Measurements from ENCODE around the gene MYOM1. TPM values are rescaled to one million over a fixed set of nuclear protein-coding genes. Genes with fewer than 3 reads are reported as not detected.

Gene MYOM1
- polyA plus RNA-seq, 1 donor, result 8.7 TPM

DNA sequence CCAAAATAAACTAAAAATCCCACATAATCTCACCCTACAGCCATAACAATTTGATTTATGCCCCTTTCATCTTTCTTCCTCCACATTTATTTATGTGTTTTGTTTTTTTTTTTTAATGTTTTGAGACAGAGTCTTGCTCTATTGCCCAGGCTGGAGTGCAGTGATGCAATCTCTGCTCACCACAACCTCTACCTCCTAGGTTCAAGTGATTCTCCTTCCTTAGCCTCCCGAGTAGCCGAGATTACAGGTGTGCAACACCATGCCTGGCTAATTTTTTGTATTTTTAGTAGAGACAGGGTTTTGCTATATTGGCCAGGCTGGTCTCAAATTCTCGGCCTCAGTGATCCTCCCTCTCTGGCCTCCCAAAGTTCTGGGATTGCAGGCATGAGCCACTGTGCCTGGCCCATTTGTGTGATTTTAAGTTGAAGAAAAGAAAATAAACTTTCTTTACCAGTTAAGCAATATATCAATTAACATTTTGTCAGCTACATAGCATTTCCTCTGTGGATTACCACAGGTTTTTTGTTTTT is 170.9 kb downstream of the MYOM1 start:
- no peak overlapping the region for H3K27ac ChIP-seq (ENCODE audit: low read length)
- H3K4me3 ChIP-seq (ENCODE audit: low read length), result no peak overlapping the region
- H3K36me3 ChIP-seq (ENCODE audit: control insufficient read depth, insufficient read depth, low read length), result no peaks in the 10 kb centered on the region
- H3K27me3 ChIP-seq (ENCODE audit: control insufficient read depth, insufficient read depth, low read length), result no peaks in the 10 kb centered on the region
- no CpG with 5 or more reads among the region's 3 CpGs for WGBS (ENCODE audit: insufficient coverage, low lambda C conversion rate)
- no peaks in the 10 kb centered on the region for H3K9me3 ChIP-seq (ENCODE audit: control insufficient read depth, low read depth, low read length)
- DNase-seq, result no peak
- H3K4me1 ChIP-seq (ENCODE audit: control insufficient read depth, insufficient read depth, low read length), result peaks cover 39% of the 10 kb centered on the region

DNA sequence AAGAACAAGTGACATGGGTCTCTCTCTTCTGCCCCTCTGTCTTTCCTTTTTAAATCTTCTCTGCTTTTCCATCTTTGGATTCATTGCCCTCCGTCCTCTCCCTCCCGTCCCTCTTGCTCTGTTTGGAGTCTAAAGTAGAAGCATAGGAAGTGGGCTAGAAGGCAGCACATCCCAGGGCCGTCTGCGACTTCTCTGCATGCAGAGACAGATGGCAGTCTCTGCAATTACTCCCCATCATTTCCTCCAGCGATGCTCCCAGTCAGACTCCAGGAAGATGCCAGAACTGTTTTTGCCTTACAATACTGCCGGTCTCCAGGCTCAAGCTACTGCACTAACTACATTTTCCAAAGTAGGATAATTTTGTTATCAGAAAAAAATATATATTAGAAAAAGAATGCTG is 171.6 kb downstream of the MYOM1 start:
- Histone ChIP-seq H3K27ac (ENCODE audit: low read length) (no peak overlapping the region), H3K4me3 (ENCODE audit: low read length) (no peak overlapping the region), H3K36me3 (ENCODE audit: control insufficient read depth, insufficient read depth, low read length) (no peaks in the 10 kb centered on the region), H3K27me3 (ENCODE audit: control insufficient read depth, insufficient read depth, low read length) (no peaks in the 10 kb centered on the region), H3K9me3 (ENCODE audit: control insufficient read depth, low read depth, low read length) (no peaks in the 10 kb centered on the region), H3K4me1 (ENCODE audit: control insufficient read depth, insufficient read depth, low read length) (peaks cover 46% of the 10 kb centered on the region)
- no peak for DNase-seq
- WGBS (ENCODE audit: insufficient coverage, low lambda C conversion rate), result 71% methylated on average over 1 of the region's 6 CpGs

DNA sequence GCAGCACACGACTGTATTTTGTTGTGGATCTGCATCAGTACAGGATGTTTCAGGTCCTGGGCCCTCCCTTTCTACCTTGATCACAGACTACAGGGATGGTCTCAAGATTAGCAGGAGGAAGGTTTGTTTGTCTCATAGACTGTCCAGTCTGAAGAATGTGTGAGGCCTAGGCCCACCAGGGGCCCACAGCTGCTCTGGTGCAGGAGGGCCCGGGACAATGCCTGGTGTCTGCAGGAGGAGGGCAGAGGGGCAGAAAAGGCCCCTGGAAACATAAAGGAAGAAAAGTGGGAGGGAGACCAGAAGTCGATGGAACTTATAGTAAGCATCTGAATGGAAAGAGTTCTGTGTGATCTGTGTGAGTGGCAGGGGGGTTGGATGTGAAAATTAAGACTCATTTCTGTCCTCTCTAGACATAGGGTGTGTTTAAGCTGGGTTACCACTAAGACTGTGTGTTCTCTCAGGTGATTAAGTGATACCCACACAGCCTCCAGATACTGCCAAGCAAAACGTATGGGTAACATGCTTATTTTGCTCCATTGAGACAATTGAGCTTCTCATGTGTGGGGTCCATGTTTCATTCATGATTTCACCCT is 173.5 kb downstream of the MYOM1 start:
- Histone ChIP-seq H3K4me1 (ENCODE audit: control insufficient read depth, insufficient read depth, low read length) (peaks cover 45% of the 10 kb centered on the region), H3K27me3 (ENCODE audit: control insufficient read depth, insufficient read depth, low read length) (no peaks in the 10 kb centered on the region), H3K36me3 (ENCODE audit: control insufficient read depth, insufficient read depth, low read length) (no peaks in the 10 kb centered on the region), H3K4me3 (ENCODE audit: low read length) (no peak overlapping the region), H3K9me3 (ENCODE audit: control insufficient read depth, low read depth, low read length) (no peaks in the 10 kb centered on the region), H3K27ac (ENCODE audit: low read length) (peak overlapping the region; percentile 15)
- no CpG with 5 or more reads among the region's 4 CpGs for WGBS (ENCODE audit: insufficient coverage, low lambda C conversion rate)
- no peak for DNase-seq

DNA sequence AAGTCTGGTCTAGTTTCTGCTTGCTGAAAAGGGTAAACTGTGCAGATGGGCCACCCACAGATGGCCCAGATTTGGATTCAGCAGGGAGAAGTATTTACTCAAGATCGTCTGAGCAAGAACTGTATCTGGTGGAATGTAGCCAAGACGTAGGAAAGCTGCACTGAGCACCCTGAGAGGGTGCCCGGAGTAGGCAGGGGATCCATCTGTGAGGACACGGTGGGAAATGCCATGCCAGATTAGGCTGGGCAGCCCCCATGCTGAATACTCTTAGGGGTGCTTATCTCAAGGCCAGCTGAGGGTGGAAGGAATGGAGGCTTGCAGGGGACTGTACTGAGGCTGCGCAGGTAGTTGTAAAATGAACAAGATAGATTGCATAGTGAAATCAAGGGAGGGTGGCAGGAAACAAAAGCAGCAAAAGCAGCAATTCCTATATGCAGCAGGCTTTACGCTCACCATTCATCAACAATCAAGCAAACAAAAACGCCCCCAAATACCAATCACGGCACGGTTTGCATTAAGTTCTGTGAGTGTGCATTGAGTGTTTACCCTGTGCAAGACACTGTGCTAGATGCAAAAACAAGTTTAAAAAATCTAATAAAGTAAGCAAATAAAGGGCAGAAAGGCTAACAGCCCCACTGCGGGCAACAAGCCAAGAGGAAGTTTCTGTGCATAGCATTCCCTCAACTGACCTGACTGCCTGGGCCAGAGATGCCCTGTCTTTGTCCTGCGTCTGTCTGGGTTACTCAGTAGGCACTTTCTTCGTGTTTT is 174.7 kb downstream of the MYOM1 start:
- H3K4me1 ChIP-seq (ENCODE audit: control insufficient read depth, insufficient read depth, low read length), result peaks cover 39% of the 10 kb centered on the region
- WGBS (ENCODE audit: insufficient coverage, low lambda C conversion rate), result 6% methylated on average over 5 of the region's 12 CpGs
- H3K27ac ChIP-seq (ENCODE audit: low read length), result peak overlapping the region; percentile 91
- H3K9me3 ChIP-seq (ENCODE audit: control insufficient read depth, low read depth, low read length), result no peaks in the 10 kb centered on the region
- H3K4me3 ChIP-seq (ENCODE audit: low read length), result no peak overlapping the region
- H3K27me3 ChIP-seq (ENCODE audit: control insufficient read depth, insufficient read depth, low read length), result no peaks in the 10 kb centered on the region
- H3K36me3 ChIP-seq (ENCODE audit: control insufficient read depth, insufficient read depth, low read length), result no peaks in the 10 kb centered on the region
- peak; percentile 68 to 88 for DNase-seq

DNA sequence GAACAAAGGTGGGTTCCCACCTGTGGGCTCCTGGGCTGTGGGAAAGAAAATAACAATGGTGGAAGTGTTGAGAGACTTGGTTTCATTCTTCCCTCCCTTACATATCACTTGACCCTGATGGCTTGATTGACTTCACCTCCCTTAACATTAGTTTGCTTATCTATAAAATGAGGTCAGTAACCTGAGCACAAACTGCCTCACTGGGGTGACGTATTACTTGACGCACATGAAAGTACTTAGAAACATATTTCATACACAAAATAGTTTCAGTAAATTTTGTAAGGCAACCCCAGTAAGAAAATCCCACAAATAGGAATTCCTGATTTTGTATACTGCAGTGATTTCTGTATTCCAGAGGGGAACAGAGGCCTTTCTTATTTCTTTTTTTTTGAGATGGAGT is 177.4 kb downstream of the MYOM1 start:
- Histone ChIP-seq H3K4me1 (ENCODE audit: control insufficient read depth, insufficient read depth, low read length) (peaks cover 42% of the 10 kb centered on the region), H3K9me3 (ENCODE audit: control insufficient read depth, low read depth, low read length) (no peaks in the 10 kb centered on the region), H3K27ac (ENCODE audit: low read length) (peak overlapping the region; percentile 68), H3K27me3 (ENCODE audit: control insufficient read depth, insufficient read depth, low read length) (no peaks in the 10 kb centered on the region), H3K4me3 (ENCODE audit: low read length) (no peak overlapping the region), H3K36me3 (ENCODE audit: control insufficient read depth, insufficient read depth, low read length) (no peaks in the 10 kb centered on the region)
- DNase-seq, result peak; percentile 46 to 81
- no CpG with 5 or more reads among the region's 2 CpGs for WGBS (ENCODE audit: insufficient coverage, low lambda C conversion rate)

DNA sequence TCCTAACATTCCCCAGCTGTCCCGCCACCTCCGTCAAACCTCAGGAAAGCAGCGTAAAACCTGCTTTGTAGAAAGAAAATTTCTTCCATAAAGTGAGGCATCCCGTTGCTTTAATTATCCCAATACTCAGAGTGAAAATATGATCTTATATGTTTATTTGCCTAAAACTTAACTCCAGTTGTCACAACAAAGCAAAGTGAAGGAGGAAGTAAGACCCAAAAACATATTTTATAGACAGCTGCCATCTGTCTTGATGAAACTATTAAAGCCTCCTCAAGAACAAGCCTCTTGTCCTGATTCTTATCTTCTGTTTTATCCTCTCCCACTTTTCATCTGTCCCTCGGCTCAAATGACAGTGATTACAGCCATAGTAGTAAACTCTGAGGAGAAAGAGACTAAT is 177.9 kb downstream of the MYOM1 start:
- Histone ChIP-seq H3K27ac (ENCODE audit: low read length) (peak overlapping the region; percentile 68), H3K9me3 (ENCODE audit: control insufficient read depth, low read depth, low read length) (no peaks in the 10 kb centered on the region), H3K36me3 (ENCODE audit: control insufficient read depth, insufficient read depth, low read length) (no peaks in the 10 kb centered on the region), H3K27me3 (ENCODE audit: control insufficient read depth, insufficient read depth, low read length) (no peaks in the 10 kb centered on the region), H3K4me3 (ENCODE audit: low read length) (no peak overlapping the region), H3K4me1 (ENCODE audit: control insufficient read depth, insufficient read depth, low read length) (peaks cover 42% of the 10 kb centered on the region)
- 40% methylated on average over 1 of the region's 5 CpGs for WGBS (ENCODE audit: insufficient coverage, low lambda C conversion rate)
- no peak for DNase-seq

DNA sequence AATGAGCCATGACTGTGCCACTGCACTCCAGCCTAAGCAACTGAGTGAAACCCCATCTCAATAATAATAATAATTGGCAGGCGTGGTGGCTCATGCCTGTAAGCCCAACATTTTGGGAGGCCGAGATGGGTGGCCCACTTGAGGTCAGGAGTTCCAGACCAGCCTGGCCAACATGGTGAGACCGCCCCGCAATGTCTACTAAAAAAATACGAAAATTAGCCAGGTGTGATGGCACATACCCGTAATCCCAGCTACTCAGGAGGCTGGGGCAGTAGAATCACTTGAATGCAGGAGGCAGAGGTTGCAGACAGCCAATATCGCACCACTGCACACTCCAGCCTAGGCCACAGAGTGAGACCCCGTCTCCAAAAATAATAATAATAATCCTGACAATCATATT is 178.9 kb downstream of the MYOM1 start:
- H3K9me3 ChIP-seq (ENCODE audit: control insufficient read depth, low read depth, low read length), result no peaks in the 10 kb centered on the region
- H3K27me3 ChIP-seq (ENCODE audit: control insufficient read depth, insufficient read depth, low read length), result no peaks in the 10 kb centered on the region
- peaks cover 35% of the 10 kb centered on the region for H3K4me1 ChIP-seq (ENCODE audit: control insufficient read depth, insufficient read depth, low read length)
- no peak overlapping the region for H3K4me3 ChIP-seq (ENCODE audit: low read length)
- no peaks in the 10 kb centered on the region for H3K36me3 ChIP-seq (ENCODE audit: control insufficient read depth, insufficient read depth, low read length)
- no CpG with 5 or more reads among the region's 8 CpGs for WGBS (ENCODE audit: insufficient coverage, low lambda C conversion rate)
- H3K27ac ChIP-seq (ENCODE audit: low read length), result no peak overlapping the region
- DNase-seq, result no peak

DNA sequence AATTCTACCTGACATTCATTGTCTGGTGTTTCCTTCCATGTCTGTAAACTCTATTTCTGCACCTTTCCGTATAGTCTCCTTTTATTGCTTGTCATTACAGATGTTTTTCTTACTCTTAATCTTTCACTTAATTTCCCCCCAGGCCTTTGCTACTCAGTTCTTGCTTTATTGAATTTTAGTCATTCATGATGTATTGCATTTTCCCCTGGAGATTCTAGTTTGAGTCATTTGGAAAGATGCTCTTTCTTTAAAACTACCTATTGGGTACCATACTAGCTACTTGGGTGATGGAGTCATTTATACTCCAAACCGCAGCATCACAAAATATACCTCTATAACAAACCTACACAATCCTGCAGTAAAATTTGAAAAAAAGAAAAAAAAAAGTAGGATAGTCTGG is 179.6 kb downstream of the MYOM1 start:
- peaks cover 29% of the 10 kb centered on the region for H3K4me1 ChIP-seq (ENCODE audit: control insufficient read depth, insufficient read depth, low read length)
- WGBS (ENCODE audit: insufficient coverage, low lambda C conversion rate), result 100% methylated on average over 1 of the region's 2 CpGs
- DNase-seq, result no peak
- H3K27ac ChIP-seq (ENCODE audit: low read length), result no peak overlapping the region
- H3K27me3 ChIP-seq (ENCODE audit: control insufficient read depth, insufficient read depth, low read length), result no peaks in the 10 kb centered on the region
- H3K36me3 ChIP-seq (ENCODE audit: control insufficient read depth, insufficient read depth, low read length), result no peaks in the 10 kb centered on the region
- no peak overlapping the region for H3K4me3 ChIP-seq (ENCODE audit: low read length)
- H3K9me3 ChIP-seq (ENCODE audit: control insufficient read depth, low read depth, low read length), result no peaks in the 10 kb centered on the region

DNA sequence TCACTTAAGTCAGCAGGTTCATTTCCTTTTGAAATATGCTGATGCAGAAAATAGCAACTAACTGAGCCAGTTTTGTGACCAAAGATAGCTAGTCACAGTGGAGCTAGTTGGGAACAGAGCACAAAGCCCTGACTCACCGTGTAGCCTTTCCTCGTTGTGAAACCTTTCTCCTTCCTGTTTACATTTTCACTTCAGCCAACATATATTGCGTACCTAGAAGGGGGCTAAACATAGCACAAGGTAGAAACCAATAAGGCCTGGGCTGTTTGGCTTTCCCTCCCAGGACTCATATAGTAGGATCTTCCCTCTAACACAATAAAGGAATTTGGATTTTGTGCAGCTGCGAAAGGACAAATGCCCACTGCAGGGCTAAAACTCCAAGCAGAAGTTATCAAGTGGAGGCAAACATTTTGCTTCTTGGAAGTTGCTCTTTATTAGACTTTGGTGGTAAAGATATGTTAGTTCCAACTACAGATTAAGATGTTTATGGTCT is 182.3 kb downstream of the MYOM1 start:
- peak; percentile 79 to 90 for DNase-seq
- no peaks in the 10 kb centered on the region for H3K27me3 ChIP-seq (ENCODE audit: control insufficient read depth, insufficient read depth, low read length)
- WGBS (ENCODE audit: insufficient coverage, low lambda C conversion rate), result no CpG with 5 or more reads among the region's 4 CpGs
- peaks cover 9% of the 10 kb centered on the region for H3K4me1 ChIP-seq (ENCODE audit: control insufficient read depth, insufficient read depth, low read length)
- no peak overlapping the region for H3K4me3 ChIP-seq (ENCODE audit: low read length)
- no peaks in the 10 kb centered on the region for H3K36me3 ChIP-seq (ENCODE audit: control insufficient read depth, insufficient read depth, low read length)
- H3K27ac ChIP-seq (ENCODE audit: low read length), result peak overlapping the region; percentile 89
- no peaks in the 10 kb centered on the region for H3K9me3 ChIP-seq (ENCODE audit: control insufficient read depth, low read depth, low read length)

DNA sequence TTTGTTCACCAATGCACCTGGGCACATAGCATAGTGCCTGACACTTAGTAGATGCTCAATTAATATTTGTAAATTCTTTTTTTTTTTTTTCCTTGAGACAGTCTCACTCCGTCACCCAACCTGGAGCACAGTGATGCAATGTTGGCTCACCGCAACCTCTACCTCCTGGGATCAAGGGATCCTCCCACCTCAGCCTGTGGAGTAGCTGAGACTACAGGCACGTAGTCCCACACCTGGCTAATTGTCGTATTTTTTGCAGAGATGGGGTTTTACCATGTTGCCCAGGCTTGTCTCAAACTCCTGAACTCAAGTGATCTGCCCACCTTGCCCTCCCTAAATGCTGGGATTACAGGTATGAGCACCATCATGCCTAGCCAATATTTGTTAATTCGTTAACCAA is 183.7 kb downstream of the MYOM1 start:
- no peaks in the 10 kb centered on the region for H3K27me3 ChIP-seq (ENCODE audit: control insufficient read depth, insufficient read depth, low read length)
- H3K9me3 ChIP-seq (ENCODE audit: control insufficient read depth, low read depth, low read length), result no peaks in the 10 kb centered on the region
- H3K4me3 ChIP-seq (ENCODE audit: low read length), result no peak overlapping the region
- no peak for DNase-seq
- no CpG with 5 or more reads among the region's 5 CpGs for WGBS (ENCODE audit: insufficient coverage, low lambda C conversion rate)
- peaks cover 3% of the 10 kb centered on the region for H3K4me1 ChIP-seq (ENCODE audit: control insufficient read depth, insufficient read depth, low read length)
- H3K36me3 ChIP-seq (ENCODE audit: control insufficient read depth, insufficient read depth, low read length), result no peaks in the 10 kb centered on the region
- H3K27ac ChIP-seq (ENCODE audit: low read length), result no peak overlapping the region

Data from large intestine (tissue), 3 donors.